ENCODE measurements around the gene ACSBG1. TPM values are rescaled to one million over a fixed set of nuclear protein-coding genes. Genes with fewer than 3 reads are reported as not detected.

The ACSBG1 gene
- total and polyA plus RNA-seq, 2 of the 8 experiments (the other 6 are each of a cell fraction or from before 2014, with no cell fraction given), result 5.4 to 7.1 TPM

DNA sequence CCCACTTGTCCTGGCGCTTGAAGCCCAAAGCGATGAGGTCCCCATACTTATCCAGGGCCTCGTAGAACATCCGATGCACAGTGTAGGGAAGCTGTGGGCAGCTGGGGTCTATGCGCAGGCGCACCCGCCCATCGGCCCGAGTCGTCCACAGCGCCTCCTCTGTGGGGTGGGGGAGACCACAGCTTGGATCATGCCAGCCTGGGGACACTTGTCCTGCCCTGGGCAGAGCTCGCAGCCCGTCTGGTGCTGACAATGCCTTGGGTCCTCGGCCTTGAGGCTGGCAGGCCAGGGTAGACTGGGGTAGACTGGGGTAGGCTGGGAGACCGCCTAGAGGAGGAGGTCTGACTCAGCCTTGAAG lies 39.8 kb downstream of the ACSBG1 start:
- Histone ChIP-seq H2BK20ac (ENCODE audit: low read length) (no peak overlapping the region), H3K14ac (ENCODE audit: insufficient read length) (no peak overlapping the region), H3K27me3 (replicated peaks in 1 of 4; ENCODE audit: control insufficient read depth in 3 of 4, extremely low read depth in 1 of 4, insufficient read depth in 3 of 4, low read length in 3 of 4) (no peaks in the 10 kb centered on the region), H2BK12ac (ENCODE audit: low read depth, low read length) (no peak overlapping the region), H3K23me2 (ENCODE audit: low read depth, low read length) (no peaks in the 10 kb centered on the region), H3K27ac (ENCODE audit: low read depth, low read length) (no peak overlapping the region), H3K79me1 (ENCODE audit: low read depth, low read length) (no peaks in the 10 kb centered on the region), H3K4ac (replicated peaks; ENCODE audit: insufficient read length, low read depth, low read length) (no peak overlapping the region), H2AK5ac (ENCODE audit: low read depth, low read length) (no peak overlapping the region), H3K9me3 (ENCODE audit: insufficient read depth in 2 of 2, low read depth in 1 of 2, low read length in 1 of 2) (no peaks in the 10 kb centered on the region), H3K56ac (replicated peaks; ENCODE audit: insufficient read length, low read depth, low read length) (no peak overlapping the region), H4K5ac (ENCODE audit: insufficient read length, low read depth, low read length) (no peak overlapping the region), H3K18ac (ENCODE audit: extremely low read depth, low read length) (no peak overlapping the region), H2BK5ac (ENCODE audit: low read depth, low read length) (no peak overlapping the region), H3K36me3 (ENCODE audit: control insufficient read depth in 2 of 4, insufficient read depth in 4 of 4, low read length in 3 of 4) (no peaks in the 10 kb centered on the region), H4K8ac (ENCODE audit: extremely low read depth, insufficient read depth, low read length) (no peak overlapping the region), H3K4me1 (replicated peaks in 1 of 4; ENCODE audit: control insufficient read depth in 3 of 4, insufficient read depth in 4 of 4, low read length in 3 of 4) (no peaks in the 10 kb centered on the region), H3K9ac (replicated peaks in 1 of 4; ENCODE audit: extremely low read depth in 1 of 4, low read depth in 3 of 4, low read length in 3 of 4) (no peak overlapping the region), H4K20me1 (replicated peaks in 1 of 2; ENCODE audit: control insufficient read depth in 1 of 2, insufficient read depth in 2 of 2, low read length in 2 of 2) (no peaks in the 10 kb centered on the region), H2BK120ac (replicated peaks; ENCODE audit: low read depth, low read length) (no peak overlapping the region), H4K91ac (replicated peaks; ENCODE audit: insufficient read length, low read length) (no peak overlapping the region), H3K4me2 (ENCODE audit: insufficient read depth in 1 of 2, low read depth in 2 of 2, low read length in 2 of 2) (no peak overlapping the region), H3K23ac (ENCODE audit: insufficient read length) (no peak overlapping the region), H3K4me3 (ENCODE audit: extremely low read depth in 1 of 4, insufficient read depth in 2 of 4, low read depth in 3 of 4, low read length in 4 of 4) (no peak overlapping the region), H3K79me2 (ENCODE audit: control insufficient read depth in 1 of 2, insufficient read depth in 2 of 2, low read length in 2 of 2) (no peaks in the 10 kb centered on the region), H2AFZ (ENCODE audit: low read length) (no peak overlapping the region), H2BK15ac (ENCODE audit: low read length) (no peak overlapping the region)
- 93% methylated on average over 15 of the region's 15 CpGs; no CpG with 5 or more reads in 1 of the 2 experiments for WGBS, 2 experiments (ENCODE audit: extremely low coverage in 1 of 2, insufficient coverage in 1 of 2, insufficient read length in 1 of 2, insufficient replicate concordance in 2 of 2, low coverage in 1 of 2, low lambda C conversion rate in 2 of 2, missing lambda C conversion rate in 1 of 2)
- no peak for DNase-seq (ENCODE audit: low read depth in 1 of 2, low spot score in 2 of 2)
- POLR2A ChIA-PET (ENCODE audit: partially characterized antibody), result no interaction called here
- CTCF ChIA-PET (ENCODE audit: partially characterized antibody), result interaction anchor here (0.7 to 10.9 kb wide), 26 partner anchors 11 to 294 kb away, joined by 3 to 239 read pairs (median 8); partner anchors contain the start of genes ACSBG1 and CIB2
- TF ChIP-seq SAP30 (IDR thresholded peaks at IDR 0.05; ENCODE audit: insufficient read depth, insufficient replicate concordance, low read length) (no peak), RAD21 (IDR thresholded peaks at IDR 0.05 in 1 of 2, conservative IDR thresholded peaks at IDR 0.05 in 1 of 2; ENCODE audit: low read depth in 2 of 2, low read length in 2 of 2) (no peak), SP2 (IDR thresholded peaks at IDR 0.05; ENCODE audit: low read length) (no peak), CHD1 (IDR thresholded peaks at IDR 0.05; ENCODE audit: low read depth, low read length) (no peak), YY1 (IDR thresholded peaks at IDR 0.05; ENCODE audit: low read depth, low read length) (no peak), RNF2 (IDR thresholded peaks at IDR 0.05; ENCODE audit: borderline replicate concordance, low read depth, low read length, missing control alignments, poor library complexity, severe bottlenecking) (no peak), ASH2L (IDR thresholded peaks at IDR 0.05; ENCODE audit: low read length) (no peak), KDM5A (IDR thresholded peaks at IDR 0.05; ENCODE audit: low read length) (no peak)
- FAIRE-seq, result no peak

Data from H1 (cell line).